Measurements from ENCODE around the gene SAMHD1.
"Not testable (repeated sequence)": the region's sequence is repeated elsewhere in the genome, so short reads cannot be mapped to it uniquely, and the experiment has no call there.

The SAMHD1 gene

DNA sequence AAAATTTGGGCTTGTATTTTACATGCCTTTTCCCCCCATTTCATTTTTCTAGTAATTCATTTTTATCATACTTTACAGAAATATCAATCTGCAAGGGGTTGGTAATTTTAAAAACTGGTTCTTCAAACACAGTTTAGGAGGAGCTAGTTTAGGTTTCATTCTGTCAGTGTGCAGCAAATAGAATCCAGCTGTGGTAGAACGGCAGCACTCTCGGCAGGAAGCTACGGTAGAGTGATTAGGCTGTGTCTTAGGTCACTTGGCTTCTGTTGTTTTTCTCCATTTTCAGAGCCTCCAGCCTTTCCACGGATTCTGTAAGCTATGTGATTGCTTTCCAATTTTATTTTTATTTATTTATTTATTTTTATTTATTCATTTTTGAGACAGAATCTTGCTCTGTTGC, 42.9 kb downstream of the SAMHD1 start:
- no peak overlapping the region for H3K4me3 ChIP-seq (replicated peaks in 1 of 2; ENCODE audit: low read depth in 2 of 2, low read length in 2 of 2)
- DNase-seq (ENCODE audit: low read depth in 2 of 2), result no peak
- TF ChIP-seq, protein P1, sequence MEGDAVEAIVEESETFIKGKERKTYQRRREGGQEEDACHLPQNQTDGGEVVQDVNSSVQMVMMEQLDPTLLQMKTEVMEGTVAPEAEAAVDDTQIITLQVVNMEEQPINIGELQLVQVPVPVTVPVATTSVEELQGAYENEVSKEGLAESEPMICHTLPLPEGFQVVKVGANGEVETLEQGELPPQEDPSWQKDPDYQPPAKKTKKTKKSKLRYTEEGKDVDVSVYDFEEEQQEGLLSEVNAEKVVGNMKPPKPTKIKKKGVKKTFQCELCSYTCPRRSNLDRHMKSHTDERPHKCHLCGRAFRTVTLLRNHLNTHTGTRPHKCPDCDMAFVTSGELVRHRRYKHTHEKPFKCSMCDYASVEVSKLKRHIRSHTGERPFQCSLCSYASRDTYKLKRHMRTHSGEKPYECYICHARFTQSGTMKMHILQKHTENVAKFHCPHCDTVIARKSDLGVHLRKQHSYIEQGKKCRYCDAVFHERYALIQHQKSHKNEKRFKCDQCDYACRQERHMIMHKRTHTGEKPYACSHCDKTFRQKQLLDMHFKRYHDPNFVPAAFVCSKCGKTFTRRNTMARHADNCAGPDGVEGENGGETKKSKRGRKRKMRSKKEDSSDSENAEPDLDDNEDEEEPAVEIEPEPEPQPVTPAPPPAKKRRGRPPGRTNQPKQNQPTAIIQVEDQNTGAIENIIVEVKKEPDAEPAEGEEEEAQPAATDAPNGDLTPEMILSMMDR (IDR thresholded peaks at IDR 0.05; ENCODE audit: low read depth, low read length), result no peak

DNA sequence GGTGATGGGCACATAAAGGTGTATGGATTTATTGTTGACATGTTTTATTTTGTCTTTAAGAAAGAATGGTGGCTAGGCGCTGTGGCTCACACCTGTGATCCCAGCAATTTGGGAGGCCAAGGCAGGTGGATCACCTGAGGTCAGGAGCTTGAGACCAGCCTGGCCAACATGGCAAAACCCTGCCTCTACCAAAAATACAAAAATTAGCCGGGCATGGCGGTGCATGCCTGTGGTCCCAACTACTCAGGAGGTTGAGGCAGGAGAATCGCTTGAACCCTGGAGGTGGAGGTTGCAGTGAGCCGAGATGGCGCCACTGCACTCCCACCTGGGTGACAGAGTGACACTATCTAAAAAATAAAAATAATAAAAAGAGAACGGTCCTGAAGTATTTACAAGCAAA, 45.4 kb downstream of the SAMHD1 start:
- not testable (repeated sequence) for H3K4me3 ChIP-seq (replicated peaks in 1 of 2; ENCODE audit: low read depth in 2 of 2, low read length in 2 of 2); DNase-seq (ENCODE audit: low read depth in 2 of 2)

DNA sequence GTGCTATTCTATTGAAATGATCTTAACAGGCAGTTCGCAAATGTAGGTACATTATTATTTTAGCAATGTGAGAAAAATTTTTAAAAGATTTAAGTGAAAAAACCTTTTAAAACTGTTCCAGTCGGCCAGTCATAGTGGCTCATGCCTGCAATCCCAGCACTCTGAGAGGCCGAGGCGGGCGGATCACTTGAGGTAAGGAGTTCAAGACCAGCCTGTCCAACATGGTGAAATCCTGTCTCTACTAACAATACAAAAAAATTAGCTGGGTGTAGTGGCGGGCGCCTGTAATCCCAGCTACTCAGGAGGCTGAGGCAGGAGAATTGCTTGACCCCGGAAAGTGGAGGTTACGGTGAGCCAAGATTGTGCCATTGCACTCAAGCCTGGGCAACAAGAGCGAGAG, 45.9 kb downstream of the SAMHD1 start:
- H3K4me3 ChIP-seq (replicated peaks in 1 of 2; ENCODE audit: low read depth in 2 of 2, low read length in 2 of 2); DNase-seq (ENCODE audit: low read depth in 2 of 2): not testable (repeated sequence)

DNA sequence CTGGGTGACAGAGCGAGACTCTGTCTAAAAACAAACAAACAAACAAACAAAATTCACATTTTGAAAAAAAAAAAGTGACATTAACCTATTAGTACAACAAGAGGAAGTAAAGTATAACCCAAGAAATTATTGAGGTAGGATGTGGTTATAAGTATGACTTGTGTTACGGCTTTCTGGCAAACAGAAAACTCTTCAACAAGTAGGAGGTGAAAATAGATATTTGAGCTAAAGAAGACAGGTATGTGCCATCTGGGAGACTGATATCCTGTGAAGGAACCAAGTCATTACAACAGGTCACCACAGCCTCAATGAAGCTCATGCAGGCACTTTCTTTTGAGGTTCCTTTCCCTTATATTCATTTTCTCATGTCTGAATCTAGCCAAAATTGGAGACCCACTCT, 46.8 kb downstream of the SAMHD1 start:
- no peak for DNase-seq (ENCODE audit: low read depth in 2 of 2)
- no peak overlapping the region for H3K4me3 ChIP-seq (replicated peaks in 1 of 2; ENCODE audit: low read depth in 2 of 2, low read length in 2 of 2)
- TF ChIP-seq, protein P1 (IDR thresholded peaks at IDR 0.05; ENCODE audit: low read depth, low read length), result no peak

DNA sequence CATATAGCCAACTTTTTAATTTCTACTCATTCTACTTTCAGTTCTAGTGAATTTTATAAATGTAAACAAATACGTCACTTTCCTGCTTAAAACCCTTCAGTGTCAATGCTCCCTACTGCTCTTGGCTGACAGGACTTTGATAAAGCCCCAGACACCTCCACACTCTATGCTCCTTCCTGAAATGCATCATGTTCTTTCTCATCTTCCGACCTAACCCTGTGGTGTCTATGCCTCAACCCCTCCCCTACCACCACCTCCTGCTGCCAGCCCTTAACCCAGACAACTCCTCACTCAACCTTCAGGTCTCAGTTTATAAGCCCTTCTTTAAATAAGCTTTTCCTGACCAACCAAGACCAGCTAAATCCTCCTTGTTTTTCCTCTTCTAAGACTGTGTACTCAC, 56.5 kb downstream of the SAMHD1 start:
- TF ChIP-seq, protein P1 (IDR thresholded peaks at IDR 0.05; ENCODE audit: low read depth, low read length), result no peak
- no peak for DNase-seq (ENCODE audit: low read depth in 2 of 2)
- no peak overlapping the region for H3K4me3 ChIP-seq (replicated peaks in 1 of 2; ENCODE audit: low read depth in 2 of 2, low read length in 2 of 2)

DNA sequence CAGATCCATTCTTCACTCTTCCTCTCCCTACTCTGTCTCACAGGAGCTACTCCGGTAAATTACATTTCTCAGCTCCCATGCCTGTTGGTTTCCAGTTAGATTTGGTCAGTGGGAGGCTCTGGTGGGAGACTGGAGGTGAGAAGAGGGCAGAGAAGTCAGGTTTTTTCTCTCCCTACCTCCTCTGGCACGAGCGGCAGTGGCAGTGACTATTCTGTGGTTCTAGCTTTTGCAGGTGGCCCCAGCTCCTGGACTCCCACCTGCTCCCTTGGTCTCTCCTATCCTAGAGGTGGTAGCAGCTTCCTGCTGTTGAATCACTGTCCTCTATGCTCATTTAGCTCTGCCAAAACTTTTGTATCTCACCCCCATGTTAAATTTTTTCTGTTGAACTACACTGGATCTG, 57.7 kb downstream of the SAMHD1 start:
- H3K4me3 ChIP-seq (replicated peaks in 1 of 2; ENCODE audit: low read depth in 2 of 2, low read length in 2 of 2), result no peak overlapping the region
- TF ChIP-seq, protein P1 (IDR thresholded peaks at IDR 0.05; ENCODE audit: low read depth, low read length), result no peak
- no peak for DNase-seq (ENCODE audit: low read depth in 2 of 2)

DNA sequence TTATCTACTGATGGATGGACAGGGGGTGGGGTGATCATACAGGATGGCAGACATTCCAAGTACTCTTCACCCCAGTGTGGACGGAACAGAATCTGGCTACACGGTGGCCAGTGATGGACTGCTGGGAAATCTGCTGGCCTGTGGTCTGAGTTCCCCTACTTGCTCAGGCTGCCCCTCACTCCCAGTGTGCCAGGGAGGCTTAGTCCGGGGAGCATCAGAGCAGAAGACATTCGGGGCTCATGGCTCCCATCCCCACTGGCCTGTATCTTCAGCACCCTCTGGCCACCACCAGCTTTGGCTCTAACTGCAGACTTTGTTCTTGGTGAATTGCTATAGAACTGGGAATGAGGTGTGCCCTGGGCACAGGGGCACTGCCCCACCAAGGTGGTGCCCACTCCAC, 60.3 kb downstream of the SAMHD1 start:
- TF ChIP-seq, protein P1 (IDR thresholded peaks at IDR 0.05; ENCODE audit: low read depth, low read length), result no peak
- H3K4me3 ChIP-seq (replicated peaks in 1 of 2; ENCODE audit: low read depth in 2 of 2, low read length in 2 of 2), result no peak overlapping the region
- no peak for DNase-seq (ENCODE audit: low read depth in 2 of 2)

DNA sequence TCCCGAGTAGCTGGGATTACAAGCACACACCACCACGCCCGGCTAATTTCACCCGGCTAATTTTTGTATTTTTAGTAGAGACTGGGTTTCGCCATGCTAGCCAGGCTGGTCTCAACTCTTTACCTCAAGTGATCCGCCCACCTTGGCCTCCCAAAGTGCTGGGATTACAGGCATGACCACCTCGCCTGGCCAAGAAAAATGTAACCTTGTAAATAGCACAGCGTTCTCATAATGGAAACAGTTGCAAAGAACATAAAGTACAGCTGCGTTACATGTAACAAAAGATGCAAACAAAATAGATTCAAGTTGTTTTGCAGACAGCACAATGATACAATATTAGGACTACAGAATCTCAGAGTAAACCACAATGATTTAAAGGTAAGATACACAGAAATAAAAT, 60.9 kb downstream of the SAMHD1 start:
- TF ChIP-seq, protein P1 (IDR thresholded peaks at IDR 0.05; ENCODE audit: low read depth, low read length), result no peak
- no peak overlapping the region for H3K4me3 ChIP-seq (replicated peaks in 1 of 2; ENCODE audit: low read depth in 2 of 2, low read length in 2 of 2)
- DNase-seq (ENCODE audit: low read depth in 2 of 2), result no peak

Measured in cardiac fibroblast (primary cell).